Activated B cell treated with CpG ODN at 0.5 μM for 24 hours (primary cell): ENCODE data around the gene KCNK2. TPM values are rescaled to one million over a fixed set of nuclear protein-coding genes. Genes with fewer than 3 reads are reported as not detected.

Experiments used
- ATAC-seq: fragments of 200-7000 bp; cut with Tn5 transposase; one replicate; pipeline ENCODE4 v1.10.0; 2021; ENCODE audit warnings: low read depth, mild to moderate bottlenecking, moderate library complexity
- CTCF ChIA-PET: fragments of 350-600 bp; sonication (Branson Sonifier 250); formaldehyde crosslinking; loops from one replicate; lab custom pipeline; 2021; ENCODE audit warnings: antibody characterized with exemption; lab: Charles Lee
- POLR2A ChIA-PET: fragments of 350-600 bp; sonication (Branson Sonifier 250); formaldehyde crosslinking; loops from one replicate; lab custom pipeline; 2021; ENCODE audit warnings: antibody characterized with exemption; lab: Charles Lee
- DNase-seq: peaks from one replicate; pipeline ENCODE4 v3.0.0; 2022
- H3K27ac Mint-ChIP-seq: one replicate; pipeline ENCODE4 v1.8.0; 2020; ENCODE audit warnings: mixed read lengths
- H3K27me3 Mint-ChIP-seq: one replicate; pipeline ENCODE4 v1.8.0; 2021; ENCODE audit warnings: mixed read lengths
- H3K36me3 Mint-ChIP-seq: one replicate; pipeline ENCODE4 v1.8.0; 2021; ENCODE audit warnings: low read depth, mixed read lengths
- H3K4me1 Mint-ChIP-seq: one replicate; pipeline ENCODE4 v1.8.0; 2021; ENCODE audit warnings: mixed read lengths
- H3K4me3 Mint-ChIP-seq: one replicate; pipeline ENCODE4 v1.8.0; 2020; ENCODE audit warnings: mild to moderate bottlenecking, mixed read lengths
- H3K9me3 Mint-ChIP-seq: one replicate; pipeline ENCODE4 v1.8.0; 2020; ENCODE audit warnings: mixed read lengths
- CTCF ChIP-seq: fragments of 200-600 bp; IDR thresholded peaks from one replicate; pipeline ENCODE4 v1.8.0; 2022; ENCODE audit warnings: antibody characterized with exemption, mild to moderate bottlenecking
- intact Hi-C: fragments of 100-400 bp; cut with micrococcal nuclease; formaldehyde crosslinking; loops from one replicate; pipeline ENCODE4 v1.15.1; 2024
- total RNA-seq: library from RNA; stranded (reverse); gene quantifications from 2 replicates; pipeline ENCODE4 v1.2.3, GENCODE V29; 2022

Gene KCNK2
- total RNA-seq, 1 donor from 2014 or later: not detected

GRCh38 chr1:215198021-215198420 is 115.5 kb downstream of the KCNK2 start:
- no peak for DNase-seq
- Mint-ChIP-seq H3K27me3 (no peaks in the 10 kb centered on the region), H3K9me3 (no peaks in the 10 kb centered on the region), H3K4me1 (no peaks in the 10 kb centered on the region), H3K36me3 (no peaks in the 10 kb centered on the region), H3K4me3 (no peak overlapping the region), H3K27ac (no peak overlapping the region)
- intact Hi-C loops: no loop called here
- ChIA-PET CTCF (no interaction called here), POLR2A (no interaction called here)
- no peak for TF ChIP-seq CTCF
- no peak for ATAC-seq

GRCh38 chr1:215200121-215200520 is 117.6 kb downstream of the KCNK2 start:
- H3K36me3 Mint-ChIP-seq: no peaks in the 10 kb centered on the region
- no peaks in the 10 kb centered on the region for H3K27me3 Mint-ChIP-seq
- POLR2A ChIA-PET: no interaction called here
- H3K9me3 Mint-ChIP-seq: no peaks in the 10 kb centered on the region
- ATAC-seq (no peak), DNase-seq (no peak)
- no peak overlapping the region for H3K4me3 Mint-ChIP-seq
- intact Hi-C loops: no loop called here
- H3K27ac Mint-ChIP-seq: no peak overlapping the region
- TF ChIP-seq CTCF: no peak
- no peaks in the 10 kb centered on the region for H3K4me1 Mint-ChIP-seq
- CTCF ChIA-PET: no interaction called here

- no peaks in the 10 kb centered on the region for H3K27me3 Mint-ChIP-seq
- ATAC-seq (no peak), DNase-seq (no peak)
- no peaks in the 10 kb centered on the region for H3K4me1 Mint-ChIP-seq
- TF ChIP-seq CTCF: no peak
- no peak overlapping the region for H3K4me3 Mint-ChIP-seq
- H3K36me3 Mint-ChIP-seq: no peaks in the 10 kb centered on the region
- intact Hi-C loops: no loop called here
- no peak overlapping the region for H3K27ac Mint-ChIP-seq
- H3K9me3 Mint-ChIP-seq: no peaks in the 10 kb centered on the region
- ChIA-PET POLR2A (no interaction called here), CTCF (no interaction called here)
Measured at GRCh38 chr1:215201283-215201682, 118.7 kb downstream of the KCNK2 start.

GRCh38 chr1:215202868-215203267 is 120.3 kb downstream of the KCNK2 start:
- intact Hi-C loops: no loop called here
- no peaks in the 10 kb centered on the region for H3K9me3 Mint-ChIP-seq
- no peaks in the 10 kb centered on the region for H3K36me3 Mint-ChIP-seq
- H3K27ac Mint-ChIP-seq: no peak overlapping the region
- H3K4me1 Mint-ChIP-seq: no peaks in the 10 kb centered on the region
- no peak for TF ChIP-seq CTCF
- POLR2A ChIA-PET: no interaction called here
- ATAC-seq: no peak
- CTCF ChIA-PET: no interaction called here
- H3K4me3 Mint-ChIP-seq: no peak overlapping the region
- no peak for DNase-seq
- no peaks in the 10 kb centered on the region for H3K27me3 Mint-ChIP-seq

GRCh38 chr1:215210167-215210566 is 127.6 kb downstream of the KCNK2 start:
- Mint-ChIP-seq H3K9me3 (no peaks in the 10 kb centered on the region), H3K36me3 (no peaks in the 10 kb centered on the region), H3K4me1 (no peaks in the 10 kb centered on the region), H3K27ac (no peak overlapping the region), H3K4me3 (no peak overlapping the region), H3K27me3 (no peaks in the 10 kb centered on the region)
- ChIA-PET POLR2A (no interaction called here), CTCF (no interaction called here)
- intact Hi-C loops: no loop called here
- DNase-seq (no peak), ATAC-seq (no peak)
- no peak for TF ChIP-seq CTCF
